Activated naive CD8-positive, alpha-beta T cell (primary cell): ENCODE results near the gene WDR36.
"Not testable (repeated sequence)": the region's sequence is repeated elsewhere in the genome, so short reads cannot be mapped to it uniquely, and the experiment has no call there.

ENCODE experiments used
- H3K27ac Mint-ChIP-seq: one replicate; pipeline ENCODE4 v1.8.0; 2021; ENCODE audit warnings: mixed read lengths
- H3K27me3 Mint-ChIP-seq: one replicate; pipeline ENCODE4 v1.8.0; 2021; ENCODE audit warnings: mixed read lengths
- H3K36me3 Mint-ChIP-seq: one replicate; pipeline ENCODE4 v1.8.0; 2021; ENCODE audit warnings: mixed read lengths
- H3K4me1 Mint-ChIP-seq: one replicate; pipeline ENCODE4 v1.8.0; 2021; ENCODE audit warnings: low read depth, mixed read lengths
- H3K4me3 Mint-ChIP-seq: one replicate; pipeline ENCODE4 v1.8.0; 2021; ENCODE audit warnings: mild to moderate bottlenecking, mixed read lengths
- H3K9me3 Mint-ChIP-seq: one replicate; pipeline ENCODE4 v1.8.0; 2021; ENCODE audit warnings: low read depth, mixed read lengths

The WDR36 gene

GRCh38 chr5:111141471-111141870 lies 49.3 kb downstream of the WDR36 start:
- not testable (repeated sequence) for H3K4me1 Mint-ChIP-seq, H3K36me3 Mint-ChIP-seq, H3K27ac Mint-ChIP-seq, H3K4me3 Mint-ChIP-seq, H3K9me3 Mint-ChIP-seq, H3K27me3 Mint-ChIP-seq

DNA sequence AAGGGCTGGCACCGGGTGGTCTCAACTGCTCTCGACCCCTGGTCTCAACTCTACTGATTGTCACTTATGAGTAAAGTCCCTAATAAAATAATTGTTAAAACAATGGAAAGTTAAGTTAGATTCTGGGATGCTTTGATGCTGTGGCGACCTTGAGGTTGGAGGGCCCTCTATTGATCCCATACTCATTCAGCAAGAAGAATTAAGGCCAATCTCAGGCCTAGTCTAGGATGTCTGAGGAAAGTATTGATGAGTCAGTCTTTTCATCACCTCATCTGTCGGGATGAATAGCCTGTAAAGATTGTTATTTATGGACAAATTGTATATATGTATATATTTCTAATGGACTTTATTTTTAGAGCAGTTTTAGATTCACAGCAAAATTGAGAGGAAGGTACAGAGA lies 50.8 kb downstream of the WDR36 start:
- no peak overlapping the region for H3K27ac Mint-ChIP-seq
- no peaks in the 10 kb centered on the region for H3K4me1 Mint-ChIP-seq
- H3K9me3 Mint-ChIP-seq: no peaks in the 10 kb centered on the region
- no peak overlapping the region for H3K4me3 Mint-ChIP-seq
- no peaks in the 10 kb centered on the region for H3K27me3 Mint-ChIP-seq
- no peaks in the 10 kb centered on the region for H3K36me3 Mint-ChIP-seq

DNA sequence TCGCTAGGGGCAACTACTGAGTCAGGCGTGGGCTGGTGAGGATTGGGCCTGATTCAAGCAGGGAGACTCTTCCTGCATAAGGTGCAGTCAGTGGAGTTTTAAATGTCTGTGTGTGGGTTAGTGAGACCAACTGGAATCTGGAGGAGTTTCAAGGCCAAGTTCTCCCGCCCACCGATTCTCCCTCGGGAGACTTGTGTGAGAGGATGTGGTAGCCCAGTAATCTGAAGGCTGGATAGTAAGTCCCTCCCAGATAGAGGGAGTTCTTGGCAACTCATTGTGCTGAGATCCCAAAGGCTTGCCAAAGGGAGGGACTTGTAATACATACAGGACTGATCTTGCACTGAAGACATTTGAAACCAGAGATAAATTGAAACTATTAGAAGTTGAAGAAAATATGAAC lies 51.8 kb downstream of the WDR36 start:
- no peaks in the 10 kb centered on the region for H3K9me3 Mint-ChIP-seq
- H3K27me3 Mint-ChIP-seq: no peaks in the 10 kb centered on the region
- H3K27ac Mint-ChIP-seq: no peak overlapping the region
- H3K4me1 Mint-ChIP-seq: no peaks in the 10 kb centered on the region
- no peak overlapping the region for H3K4me3 Mint-ChIP-seq
- H3K36me3 Mint-ChIP-seq: no peaks in the 10 kb centered on the region

DNA sequence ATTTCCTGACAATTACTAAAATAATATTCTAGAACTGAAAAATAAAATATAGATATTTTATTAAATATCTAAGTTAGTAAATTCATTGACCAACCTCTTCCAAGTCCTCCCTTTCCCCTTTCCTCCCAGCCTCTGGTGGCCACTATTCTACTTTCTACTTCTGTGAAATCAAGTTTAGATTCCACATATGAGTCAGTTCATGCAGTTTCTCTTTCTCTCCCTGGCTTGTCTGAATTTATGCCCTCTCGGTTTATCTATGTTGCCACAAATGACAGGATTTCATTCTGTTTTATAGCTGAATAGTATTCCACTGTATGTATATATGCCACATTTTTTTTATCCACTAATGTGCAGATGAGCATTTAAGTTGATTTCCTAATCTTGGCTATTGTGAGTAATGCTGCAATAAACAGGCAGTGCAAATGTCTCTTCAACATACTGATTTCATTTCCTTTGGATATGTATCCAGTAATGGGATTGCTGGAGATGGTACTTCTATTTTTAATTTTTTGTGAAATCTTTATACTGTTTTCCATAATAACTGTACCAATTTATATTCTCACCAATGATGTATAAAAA lies 52.3 kb downstream of the WDR36 start:
- Mint-ChIP-seq H3K36me3 (no peaks in the 10 kb centered on the region), H3K4me1 (no peaks in the 10 kb centered on the region), H3K27me3 (no peaks in the 10 kb centered on the region), H3K27ac (no peak overlapping the region), H3K9me3 (no peaks in the 10 kb centered on the region), H3K4me3 (no peak overlapping the region)

DNA sequence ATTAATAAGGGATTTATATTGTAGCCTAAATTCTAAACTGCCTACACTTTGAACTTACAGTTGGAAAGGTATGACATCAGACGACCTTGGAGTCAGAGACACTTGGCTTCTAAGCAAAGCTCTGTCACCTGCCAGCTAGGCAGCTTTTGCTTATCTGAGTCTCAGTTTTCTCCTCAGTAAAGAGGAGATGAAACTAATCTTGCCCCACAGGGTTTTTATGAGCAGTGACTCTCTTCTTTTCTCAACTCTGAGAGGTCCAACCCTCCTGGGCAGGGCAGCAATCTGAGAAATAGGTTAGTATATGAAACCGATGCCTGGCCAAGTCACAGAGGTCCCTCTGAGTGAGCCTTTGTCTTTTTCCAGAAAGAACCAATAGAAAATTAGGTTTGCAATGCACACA lies 53.9 kb downstream of the WDR36 start:
- Mint-ChIP-seq H3K9me3 (no peaks in the 10 kb centered on the region), H3K27ac (no peak overlapping the region), H3K27me3 (no peaks in the 10 kb centered on the region), H3K4me3 (no peak overlapping the region), H3K4me1 (no peaks in the 10 kb centered on the region), H3K36me3 (no peaks in the 10 kb centered on the region)

- Mint-ChIP-seq H3K9me3 (no peaks in the 10 kb centered on the region), H3K4me1 (no peaks in the 10 kb centered on the region), H3K36me3 (no peaks in the 10 kb centered on the region), H3K27ac (no peak overlapping the region), H3K27me3 (peaks cover 3% of the 10 kb centered on the region), H3K4me3 (no peak overlapping the region)
Observed at GRCh38 chr5:111147502-111147901, 55.4 kb downstream of the WDR36 start.

- peaks cover 4% of the 10 kb centered on the region for H3K27me3 Mint-ChIP-seq
- H3K9me3 Mint-ChIP-seq: no peaks in the 10 kb centered on the region
- H3K4me1 Mint-ChIP-seq: no peaks in the 10 kb centered on the region
- no peak overlapping the region for H3K27ac Mint-ChIP-seq
- no peak overlapping the region for H3K4me3 Mint-ChIP-seq
- H3K36me3 Mint-ChIP-seq: no peaks in the 10 kb centered on the region
Observed at GRCh38 chr5:111151998-111152397, 59.9 kb downstream of the WDR36 start.

- Mint-ChIP-seq H3K27ac (no peak overlapping the region), H3K4me1 (no peaks in the 10 kb centered on the region), H3K9me3 (no peaks in the 10 kb centered on the region), H3K36me3 (no peaks in the 10 kb centered on the region), H3K4me3 (no peak overlapping the region), H3K27me3 (peaks cover 4% of the 10 kb centered on the region)
Observed at GRCh38 chr5:111153483-111153882, 61.3 kb downstream of the WDR36 start.

- Mint-ChIP-seq H3K9me3 (no peaks in the 10 kb centered on the region), H3K4me3 (no peak overlapping the region), H3K27ac (no peak overlapping the region), H3K27me3 (peaks cover 4% of the 10 kb centered on the region), H3K36me3 (no peaks in the 10 kb centered on the region), H3K4me1 (no peaks in the 10 kb centered on the region)
Observed at GRCh38 chr5:111153945-111154344, 61.8 kb downstream of the WDR36 start.

DNA sequence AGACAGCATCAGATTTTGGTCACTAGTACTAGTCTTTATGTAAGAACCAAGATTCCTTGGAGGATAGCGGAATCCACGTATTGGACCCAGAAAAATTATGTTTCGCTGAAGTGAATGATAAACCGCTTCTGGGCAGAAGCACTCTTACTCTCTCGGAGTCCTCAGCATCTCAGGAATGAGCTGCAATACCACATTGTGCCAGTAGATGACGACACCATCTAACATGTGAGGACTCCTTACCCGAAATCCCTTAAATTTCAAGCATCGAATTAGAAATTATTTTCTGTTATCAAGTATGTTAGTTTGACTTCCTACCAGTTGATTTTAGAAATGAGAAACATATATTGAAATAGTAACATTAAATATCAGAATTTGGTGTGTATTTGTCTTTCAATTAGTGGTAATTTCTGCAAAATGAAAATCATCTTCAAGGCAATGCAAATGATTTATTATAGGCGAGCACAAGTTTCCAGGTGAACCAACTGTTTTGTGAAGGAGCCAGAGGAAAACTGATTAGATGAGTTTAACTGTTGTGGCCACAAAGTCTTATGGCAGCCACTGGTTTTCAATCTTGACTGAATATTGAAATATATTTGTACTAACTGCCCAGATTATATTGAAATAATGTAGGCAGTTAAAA lies 66.1 kb downstream of the WDR36 start:
- H3K27me3 Mint-ChIP-seq: no peaks in the 10 kb centered on the region

GRCh38 chr5:111159845-111160244 lies 67.7 kb downstream of the WDR36 start:
- peaks cover 10% of the 10 kb centered on the region for H3K4me1 Mint-ChIP-seq

More for the DNA sequence above, 66.1 kb downstream of the WDR36 start:
- H3K4me1 Mint-ChIP-seq: peaks cover 5% of the 10 kb centered on the region
- H3K9me3 Mint-ChIP-seq: no peaks in the 10 kb centered on the region
- no peak overlapping the region for H3K27ac Mint-ChIP-seq
- H3K36me3 Mint-ChIP-seq: no peaks in the 10 kb centered on the region
- no peak overlapping the region for H3K4me3 Mint-ChIP-seq

DNA sequence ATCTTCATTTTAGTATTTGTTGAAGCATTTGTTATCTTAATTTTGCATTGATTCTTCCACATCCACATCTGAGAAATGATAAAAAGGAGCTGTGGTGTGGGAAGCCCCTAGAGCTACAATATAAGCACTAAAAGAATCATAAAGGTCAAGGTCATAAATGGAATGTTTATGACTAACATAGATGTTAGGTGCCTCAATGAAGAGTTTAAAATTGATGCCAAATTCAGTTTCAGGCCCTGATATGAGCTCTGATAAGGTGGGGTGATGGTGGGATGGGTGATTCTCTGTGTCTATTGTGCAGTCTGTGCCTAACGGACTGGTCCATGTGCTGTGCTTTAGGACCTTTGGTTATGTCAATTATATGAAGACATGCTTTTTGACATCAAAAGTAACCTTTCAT lies 70.9 kb downstream of the WDR36 start:
- no peaks in the 10 kb centered on the region for H3K9me3 Mint-ChIP-seq
- H3K27ac Mint-ChIP-seq: no peak overlapping the region
- H3K4me3 Mint-ChIP-seq: no peak overlapping the region
- H3K27me3 Mint-ChIP-seq: no peaks in the 10 kb centered on the region
- no peaks in the 10 kb centered on the region for H3K36me3 Mint-ChIP-seq
- H3K4me1 Mint-ChIP-seq: peaks cover 10% of the 10 kb centered on the region

More at GRCh38 chr5:111159845-111160244, 67.7 kb downstream of the WDR36 start:
- no peaks in the 10 kb centered on the region for H3K36me3 Mint-ChIP-seq
- no peak overlapping the region for H3K4me3 Mint-ChIP-seq
- H3K27me3 Mint-ChIP-seq: no peaks in the 10 kb centered on the region
- no peaks in the 10 kb centered on the region for H3K9me3 Mint-ChIP-seq
- no peak overlapping the region for H3K27ac Mint-ChIP-seq

GRCh38 chr5:111165058-111165457 lies 72.9 kb downstream of the WDR36 start:
- Mint-ChIP-seq H3K9me3 (no peaks in the 10 kb centered on the region), H3K4me3 (no peak overlapping the region), H3K27me3 (no peaks in the 10 kb centered on the region), H3K4me1 (peaks cover 10% of the 10 kb centered on the region), H3K27ac (no peak overlapping the region), H3K36me3 (no peaks in the 10 kb centered on the region)

- Mint-ChIP-seq H3K27ac (no peak overlapping the region), H3K36me3 (no peaks in the 10 kb centered on the region), H3K27me3 (no peaks in the 10 kb centered on the region), H3K4me1 (peaks cover 12% of the 10 kb centered on the region), H3K4me3 (no peak overlapping the region), H3K9me3 (no peaks in the 10 kb centered on the region)
Observed at GRCh38 chr5:111167551-111167950, 75.4 kb downstream of the WDR36 start.

DNA sequence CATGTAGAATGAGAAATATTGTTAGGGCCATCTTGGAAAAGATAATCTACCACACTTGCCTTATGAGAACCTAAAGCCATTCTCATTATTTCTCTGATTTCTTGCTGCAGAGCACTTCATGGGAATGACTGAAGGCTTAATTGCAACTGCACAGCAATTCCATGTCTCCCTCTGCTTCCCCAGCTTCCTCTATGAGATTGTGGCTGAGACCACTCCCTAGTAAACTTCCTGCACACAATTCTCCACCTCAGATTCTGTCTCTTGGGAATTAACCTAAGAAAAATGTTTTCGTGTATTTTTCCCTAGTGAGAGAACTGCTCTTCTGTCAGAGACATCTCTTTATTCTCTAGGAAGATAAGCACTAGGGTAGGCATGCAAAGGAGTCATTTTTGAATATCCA lies 76.5 kb downstream of the WDR36 start:
- Mint-ChIP-seq H3K27me3 (no peaks in the 10 kb centered on the region), H3K4me3 (no peak overlapping the region)

GRCh38 chr5:111169269-111169668 lies 77.1 kb downstream of the WDR36 start:
- no peak overlapping the region for H3K27ac Mint-ChIP-seq
- no peaks in the 10 kb centered on the region for H3K27me3 Mint-ChIP-seq
- H3K4me3 Mint-ChIP-seq: no peak overlapping the region
- H3K9me3 Mint-ChIP-seq: no peaks in the 10 kb centered on the region
- no peaks in the 10 kb centered on the region for H3K36me3 Mint-ChIP-seq
- peaks cover 3% of the 10 kb centered on the region for H3K4me1 Mint-ChIP-seq

More for the DNA sequence above, 76.5 kb downstream of the WDR36 start:
- Mint-ChIP-seq H3K27ac (no peak overlapping the region), H3K9me3 (no peaks in the 10 kb centered on the region), H3K4me1 (peaks cover 4% of the 10 kb centered on the region), H3K36me3 (no peaks in the 10 kb centered on the region)
